ENCODE measurements around the gene TARM1.

Gene TARM1

GRCh38 chr19:54069470-54069869, 11.7 kb downstream of the TARM1 start:
- no peak for ATAC-seq
- no peak for TF ChIP-seq ISL1 (CRISPR knock-in tag; IDR thresholded peaks at IDR 0.05)
- TF ChIP-seq OSR1 (CRISPR knock-in tag; IDR thresholded peaks at IDR 0.05): no peak
- TF ChIP-seq ZFP30 (CRISPR knock-in tag; IDR thresholded peaks at IDR 0.05): no peak
- TF ChIP-seq TOX (CRISPR knock-in tag; IDR thresholded peaks at IDR 0.05; ENCODE audit: borderline replicate concordance): no peak
- TF ChIP-seq RARB (CRISPR knock-in tag; IDR thresholded peaks at IDR 0.05): no peak
- no peak for TF ChIP-seq BACH2 (CRISPR knock-in tag; IDR thresholded peaks at IDR 0.05; ENCODE audit: borderline replicate concordance)
- TF ChIP-seq CSDC2 (CRISPR knock-in tag; IDR thresholded peaks at IDR 0.05): no peak
- no peak for TF ChIP-seq ZC3H10 (CRISPR knock-in tag; IDR thresholded peaks at IDR 0.05)
- no peak for TF ChIP-seq ZFP3 (CRISPR knock-in tag; IDR thresholded peaks at IDR 0.05)
- TF ChIP-seq ZNF70 (CRISPR knock-in tag; IDR thresholded peaks at IDR 0.05): no peak

- no peak for TF ChIP-seq TCF4 (CRISPR knock-in tag; IDR thresholded peaks at IDR 0.05; ENCODE audit: borderline replicate concordance)
- no peak for TF ChIP-seq RARB (CRISPR knock-in tag; IDR thresholded peaks at IDR 0.05)
- no peak for TF ChIP-seq SNAI2 (CRISPR knock-in tag; IDR thresholded peaks at IDR 0.05)
- no peak for TF ChIP-seq OSR1 (CRISPR knock-in tag; IDR thresholded peaks at IDR 0.05)
- TF ChIP-seq CREB5 (CRISPR knock-in tag; IDR thresholded peaks at IDR 0.05; ENCODE audit: low read depth): no peak
- TF ChIP-seq PPARA (CRISPR knock-in tag; IDR thresholded peaks at IDR 0.05; ENCODE audit: borderline replicate concordance): no peak
- TF ChIP-seq GLIS3 (CRISPR knock-in tag; IDR thresholded peaks at IDR 0.05): no peak
- TF ChIP-seq ESRRG (CRISPR knock-in tag; IDR thresholded peaks at IDR 0.05): no peak
- no peak for TF ChIP-seq ZFP30 (CRISPR knock-in tag; IDR thresholded peaks at IDR 0.05)
- no peak for TF ChIP-seq ZC3H10 (CRISPR knock-in tag; IDR thresholded peaks at IDR 0.05)
- TF ChIP-seq ARNTL (CRISPR knock-in tag; IDR thresholded peaks at IDR 0.05; ENCODE audit: borderline replicate concordance, low read depth): no peak
- TF ChIP-seq BACH2 (CRISPR knock-in tag; IDR thresholded peaks at IDR 0.05; ENCODE audit: borderline replicate concordance): no peak
- no peak for TF ChIP-seq ZNF565 (CRISPR knock-in tag; conservative IDR thresholded peaks at IDR 0.05; ENCODE audit: low read depth)
- TF ChIP-seq CSRNP3 (CRISPR knock-in tag; IDR thresholded peaks at IDR 0.05): no peak
- TF ChIP-seq POU6F1 (CRISPR knock-in tag; IDR thresholded peaks at IDR 0.05; ENCODE audit: borderline replicate concordance, low read depth): no peak
- no peak for TF ChIP-seq TOX (CRISPR knock-in tag; IDR thresholded peaks at IDR 0.05; ENCODE audit: borderline replicate concordance)
- TF ChIP-seq ZNF70 (CRISPR knock-in tag; IDR thresholded peaks at IDR 0.05): no peak
- ATAC-seq: no peak
These were observed 17.6 kb downstream of the TARM1 start, which contains the start of gene VSTM1 for GRCh38 chr19:54063350-54064116. TSS of gene VSTM1 (minus strand) at chr19:54063897. CDS start at chr19:54063777, 120 bp downstream.

GRCh38 chr19:54062643-54063042, 18.5 kb downstream of the TARM1 start:
- ATAC-seq: no peak
- TF ChIP-seq TCF4 (CRISPR knock-in tag; IDR thresholded peaks at IDR 0.05; ENCODE audit: borderline replicate concordance): no peak
- TF ChIP-seq ZC3H10 (CRISPR knock-in tag; IDR thresholded peaks at IDR 0.05): no peak
- TF ChIP-seq ZNF8 (CRISPR knock-in tag; IDR thresholded peaks at IDR 0.05): no peak
- TF ChIP-seq ARNTL (CRISPR knock-in tag; IDR thresholded peaks at IDR 0.05; ENCODE audit: borderline replicate concordance, low read depth): no peak
- no peak for TF ChIP-seq OSR1 (CRISPR knock-in tag; IDR thresholded peaks at IDR 0.05)
- TF ChIP-seq CSRNP3 (CRISPR knock-in tag; IDR thresholded peaks at IDR 0.05): no peak
- TF ChIP-seq PPARA (CRISPR knock-in tag; IDR thresholded peaks at IDR 0.05; ENCODE audit: borderline replicate concordance): no peak
- TF ChIP-seq TOX (CRISPR knock-in tag; IDR thresholded peaks at IDR 0.05; ENCODE audit: borderline replicate concordance): no peak
- no peak for TF ChIP-seq ZFP30 (CRISPR knock-in tag; IDR thresholded peaks at IDR 0.05)
- no peak for TF ChIP-seq GLIS3 (CRISPR knock-in tag; IDR thresholded peaks at IDR 0.05)

- TF ChIP-seq RARB (CRISPR knock-in tag; IDR thresholded peaks at IDR 0.05): no peak
- ATAC-seq: no peak
These were observed 33.5 kb downstream of the TARM1 start for GRCh38 chr19:54047616-54048015.
